NCI-H460 (cell line): ENCODE data around the gene KIF13A. TPM values are rescaled to one million over a fixed set of nuclear protein-coding genes. Genes with fewer than 3 reads are reported as not detected.
"Not testable (repeated sequence)": the region's sequence is repeated elsewhere in the genome, so short reads cannot be mapped to it uniquely, and the experiment has no call there.

ENCODE experiments used
- DNase-seq: peaks from one replicate; pipeline ENCODE4 v3.0.0-alpha.2; 2016; ENCODE audit warnings: low read depth; ENCODE audit errors: extremely low read depth
- total RNA-seq: library from RNA; depleted of rRNA; stranded (reverse); fragments of >200 nt; shearing (Covaris generic); gene quantifications from 2 replicates; pipeline ENCODE4 v1.2.3, GENCODE V29; 2014

Gene KIF13A
- total RNA-seq, 1 experiment from 2014 or later: 16.9 TPM

DNA sequence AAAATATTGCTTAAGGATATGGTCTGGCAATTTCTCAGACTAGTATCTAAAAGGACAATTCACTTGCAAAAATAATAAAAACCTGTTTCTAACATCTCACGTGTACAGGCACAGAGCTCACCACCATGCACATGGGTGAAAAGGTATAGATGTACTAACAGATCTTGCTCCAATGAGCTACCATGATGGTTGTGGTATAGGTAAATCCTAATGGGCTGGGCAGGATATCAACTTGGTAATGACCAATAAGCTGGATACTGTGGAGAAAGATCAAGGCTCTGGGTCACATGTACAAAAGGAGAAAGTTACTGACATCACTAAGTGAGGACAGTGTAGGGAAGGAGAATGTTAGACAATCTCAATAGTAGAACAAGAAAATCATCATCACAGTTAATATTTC, 169.7 kb downstream of the KIF13A start:
- no peak for DNase-seq

DNA sequence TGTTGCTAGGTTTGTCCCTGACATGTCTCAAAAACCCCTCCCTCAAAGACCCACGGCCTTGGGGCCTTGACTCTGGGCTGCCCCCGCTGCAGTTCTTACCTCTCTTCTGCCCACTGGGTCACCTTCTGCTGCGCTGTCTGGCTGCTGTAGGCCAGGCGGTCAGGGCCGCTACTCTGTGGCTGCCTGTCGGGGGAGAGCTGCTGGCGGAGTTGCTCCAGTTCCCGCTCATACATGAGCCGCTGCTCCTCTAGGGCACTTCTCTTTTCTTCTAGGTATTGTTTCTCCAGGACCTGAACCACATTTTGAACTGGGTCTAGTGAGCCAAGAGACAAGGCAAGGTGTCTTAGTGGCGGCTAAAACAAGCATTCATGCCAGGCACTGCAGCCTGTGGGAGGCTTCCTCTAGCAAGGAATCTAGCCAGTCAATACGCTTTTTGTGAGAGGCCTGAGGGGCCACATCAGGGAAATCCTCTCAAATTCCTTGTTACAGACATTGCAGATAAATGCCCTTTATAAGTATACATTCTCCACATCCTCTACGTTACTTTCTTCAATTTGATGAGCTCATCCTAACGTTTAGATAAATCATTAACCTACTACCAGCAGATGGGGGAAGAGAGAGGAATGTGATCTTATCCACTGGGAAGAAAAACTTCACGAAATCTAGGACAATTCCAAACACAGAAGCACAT, 170.4 kb downstream of the KIF13A start:
- DNase-seq: no peak

DNA sequence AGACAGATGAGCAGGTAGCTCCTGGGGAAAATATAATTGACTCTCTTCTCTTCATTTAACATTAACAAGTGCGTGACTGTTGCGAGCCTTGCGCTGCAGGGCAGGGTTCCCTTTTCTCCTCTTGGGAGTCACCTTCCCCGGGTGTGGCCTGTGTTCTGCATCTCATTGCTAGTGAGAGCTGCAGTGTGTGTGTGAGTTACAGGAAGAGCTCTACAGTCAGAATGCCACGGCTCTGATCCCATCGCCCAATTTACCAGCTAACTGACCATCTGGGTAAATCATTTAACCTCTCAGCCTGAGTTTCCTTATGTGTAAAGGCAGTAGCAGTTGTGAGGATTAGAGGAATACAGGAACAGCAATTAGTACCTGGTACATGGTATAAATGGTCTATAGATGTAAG, 173.9 kb downstream of the KIF13A start:
- DNase-seq: no peak

DNA sequence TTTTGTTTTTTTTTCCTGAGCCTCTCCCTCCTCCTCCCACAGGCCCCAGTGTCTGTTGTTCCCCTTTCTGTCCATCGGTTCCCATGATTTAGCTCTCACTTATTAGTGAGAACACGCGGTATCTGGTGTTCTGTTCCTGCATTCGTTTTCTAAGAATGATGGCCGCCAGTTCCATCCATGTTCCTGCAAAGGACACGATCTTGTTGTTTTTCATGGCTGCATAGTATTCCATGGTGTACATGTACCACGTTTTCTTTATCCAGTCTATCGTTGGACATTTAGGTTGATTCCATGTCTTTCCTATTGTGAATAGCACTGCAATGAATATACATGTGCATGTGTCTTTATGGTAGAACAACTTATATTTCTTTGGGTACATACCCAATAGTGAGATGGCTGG, 175.1 kb downstream of the KIF13A start:
- DNase-seq: no peak

DNA sequence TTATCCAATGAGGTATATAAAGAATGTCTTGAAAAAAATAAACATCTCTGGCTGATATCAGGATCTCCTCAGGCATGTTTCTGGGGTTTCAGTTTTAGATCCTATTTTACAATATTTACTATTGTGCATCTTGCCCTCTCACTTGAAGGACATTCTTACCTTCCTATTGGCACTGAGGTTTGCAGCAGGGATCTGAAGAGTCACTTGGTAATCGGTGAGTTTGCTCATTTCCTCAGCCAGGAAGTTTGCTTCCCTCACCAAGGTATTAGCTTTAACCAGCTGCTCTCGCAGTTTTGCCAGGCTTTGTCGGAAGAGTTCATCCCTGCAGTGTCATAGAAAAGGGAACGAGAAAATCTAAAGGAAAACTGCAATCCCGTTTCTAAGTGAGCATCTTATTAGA, 178.8 kb downstream of the KIF13A start:
- no peak for DNase-seq

DNA sequence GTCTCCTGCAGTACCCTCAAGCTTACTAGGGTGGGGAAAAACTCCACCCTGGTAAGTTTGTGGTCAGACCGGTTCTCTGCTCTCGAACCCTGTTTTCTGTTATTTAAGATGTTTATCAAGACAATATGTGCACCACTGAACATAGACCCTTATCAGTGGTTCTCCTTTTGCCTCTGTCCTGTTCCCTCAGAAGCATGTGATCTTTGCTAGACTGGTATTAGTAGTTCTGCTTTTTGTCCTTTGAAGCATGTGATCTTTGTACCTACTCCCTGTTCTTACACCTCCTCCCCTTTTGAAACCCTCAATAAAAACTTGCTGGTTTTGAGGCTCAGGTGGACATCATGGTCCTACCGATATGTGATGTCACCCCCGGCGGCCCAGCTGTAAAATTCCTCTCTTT, 180.0 kb downstream of the KIF13A start:
- not testable (repeated sequence) for DNase-seq

DNA sequence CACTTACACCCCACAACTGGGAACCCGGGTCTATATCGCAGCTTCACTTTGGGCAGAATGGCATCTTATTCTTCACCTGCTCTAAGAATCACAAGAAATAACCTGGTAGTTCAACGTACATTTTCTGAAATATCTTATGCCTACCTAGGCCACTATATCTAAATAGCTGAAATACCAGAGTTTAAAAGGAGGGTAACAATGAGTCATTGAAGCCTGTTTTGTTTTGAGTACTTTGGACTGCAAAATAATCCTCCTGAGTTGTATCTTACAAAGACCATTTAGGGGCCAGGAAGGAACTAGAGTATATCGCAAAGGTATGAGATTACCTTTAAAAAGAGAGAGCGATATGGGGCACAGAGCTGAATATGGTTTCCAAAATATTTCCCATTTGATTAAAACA, 184.0 kb downstream of the KIF13A start:
- DNase-seq: no peak

DNA sequence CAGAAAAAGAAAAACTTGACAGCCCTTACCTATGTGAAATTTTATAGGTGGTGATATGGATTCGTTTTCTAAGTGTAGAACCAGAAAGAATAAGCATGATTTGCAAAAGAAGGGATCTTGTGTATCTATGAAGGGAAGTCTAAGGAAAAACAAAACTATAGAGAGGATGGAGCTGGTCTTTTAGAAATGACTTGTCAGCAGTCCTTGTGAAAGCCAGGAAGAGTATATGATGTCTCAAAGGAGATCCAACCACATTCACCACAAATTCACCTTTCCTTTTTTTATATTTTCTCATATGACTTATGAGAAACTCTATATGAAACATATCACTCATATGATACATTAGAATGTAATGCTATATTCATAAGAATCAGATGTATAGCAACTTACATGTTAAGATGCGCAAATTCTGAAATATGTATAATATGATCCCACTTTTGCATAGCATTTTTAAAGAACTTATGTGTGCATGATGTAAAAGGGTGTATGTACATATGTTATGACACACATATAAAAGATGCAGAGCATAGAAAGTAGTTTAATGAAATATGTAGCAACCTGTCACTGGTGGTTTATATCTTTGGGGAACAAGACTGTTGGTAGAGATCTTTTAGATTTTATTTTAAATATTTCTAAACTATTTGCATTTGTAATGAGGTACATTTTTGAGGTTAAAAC, 188.8 kb downstream of the KIF13A start:
- DNase-seq: no peak

DNA sequence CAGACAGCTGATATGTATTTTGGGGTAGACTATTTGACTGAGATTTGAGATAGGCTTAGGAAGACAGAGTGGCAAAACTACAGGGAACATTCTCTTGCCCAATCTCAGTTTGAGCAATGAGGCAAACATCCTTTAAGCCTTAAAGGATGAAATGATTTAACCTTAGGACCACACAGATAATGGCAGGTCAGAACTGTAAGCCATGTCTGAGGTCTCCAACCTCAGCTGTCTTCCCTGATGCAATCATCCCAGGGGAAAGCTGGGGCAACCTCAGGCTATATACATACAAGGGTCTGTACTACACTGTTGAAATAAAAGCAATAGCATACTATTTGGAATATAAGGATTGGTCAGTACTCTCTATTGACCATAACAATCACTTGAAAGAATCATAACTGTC, 196.9 kb downstream of the KIF13A start:
- no peak for DNase-seq

DNA sequence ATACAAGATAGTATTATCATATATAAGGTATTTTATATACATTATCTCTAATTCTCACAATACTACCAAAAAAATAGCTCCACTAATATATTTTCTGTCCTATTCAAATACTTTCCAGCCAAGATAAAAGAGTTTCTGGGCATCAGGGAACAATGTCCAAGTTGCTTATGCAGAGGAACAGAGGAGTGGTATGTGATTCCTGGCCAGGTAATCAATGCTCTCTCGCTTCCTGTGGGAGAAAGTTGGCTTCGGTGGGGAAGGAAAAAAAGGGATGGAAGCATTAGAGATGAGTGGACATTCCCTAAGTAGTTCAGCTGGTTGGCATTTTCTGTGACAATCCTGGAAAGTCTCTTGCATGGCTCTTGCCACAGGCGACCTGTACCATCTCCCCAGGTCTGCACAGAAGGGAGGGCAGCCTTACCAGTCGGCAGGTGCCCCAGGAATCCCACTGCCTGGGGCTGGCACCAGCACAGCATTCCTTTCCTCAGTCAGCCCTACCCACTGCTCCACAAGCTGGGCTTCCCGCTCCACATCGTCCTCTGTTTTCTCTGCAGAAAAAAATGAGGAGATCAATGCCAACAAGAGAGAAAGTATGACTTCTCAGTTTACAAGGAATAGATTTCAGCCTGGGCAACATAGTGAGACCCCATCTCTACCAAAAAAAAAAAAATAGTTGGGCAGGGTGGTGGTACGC, 202.2 kb downstream of the KIF13A start:
- no peak for DNase-seq

DNA sequence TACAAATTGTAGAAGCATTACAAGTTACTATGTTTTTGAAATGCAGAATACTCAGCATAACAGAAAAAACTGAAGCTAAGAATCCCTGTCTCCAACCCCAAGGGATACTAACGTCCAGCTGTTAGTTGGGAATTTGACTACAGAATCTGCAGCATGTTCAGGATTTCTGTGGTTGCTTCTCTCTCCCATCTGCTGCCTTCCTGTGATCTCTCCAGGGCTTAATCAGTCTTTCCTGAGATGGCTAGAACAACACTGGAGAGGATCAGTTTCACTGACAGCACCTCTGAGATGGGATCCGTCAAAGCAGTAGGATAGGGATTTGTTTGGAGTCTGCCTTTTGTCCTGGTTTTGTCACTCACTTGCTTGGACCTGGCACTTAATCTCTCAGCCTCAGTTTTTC, 207.4 kb downstream of the KIF13A start:
- DNase-seq: no peak

DNA sequence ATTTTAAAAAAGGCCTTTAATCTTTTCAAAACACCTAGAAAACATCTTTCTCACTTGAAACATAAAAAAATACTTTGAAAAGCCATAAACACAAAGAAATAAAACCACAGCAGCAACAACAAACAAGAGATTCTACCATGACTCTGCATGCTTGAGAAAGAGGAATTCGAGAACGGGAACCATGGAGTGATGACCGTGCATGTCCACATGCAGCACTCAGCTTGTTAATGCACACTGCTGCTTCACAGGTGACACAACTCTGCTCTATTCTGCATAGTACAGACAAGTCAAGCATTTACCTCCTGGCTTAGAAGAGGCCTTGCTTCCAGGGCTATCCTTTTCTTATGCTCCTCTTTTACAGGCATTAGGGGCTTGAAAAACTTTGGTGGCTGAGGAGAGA, 215.8 kb downstream of the KIF13A start:
- DNase-seq: no peak

DNA sequence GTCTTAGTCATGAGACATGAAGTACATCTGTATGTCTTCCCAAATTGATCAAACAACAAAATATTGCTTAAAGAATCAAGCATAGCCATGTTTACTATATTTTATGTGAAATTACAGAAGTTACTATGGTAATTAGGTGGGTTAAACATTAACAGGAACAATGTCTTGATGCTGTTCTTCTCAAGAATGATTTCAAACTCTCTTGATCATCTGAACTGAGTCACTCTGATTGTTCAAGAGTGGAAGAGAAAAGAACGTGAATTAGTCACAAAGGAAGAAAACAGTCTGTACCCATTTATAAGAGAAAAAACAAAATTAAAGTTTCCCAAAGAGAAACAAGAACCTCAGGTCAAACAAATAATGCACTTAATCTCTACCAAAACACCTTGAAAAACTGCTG, 218.6 kb downstream of the KIF13A start:
- DNase-seq: no peak

DNA sequence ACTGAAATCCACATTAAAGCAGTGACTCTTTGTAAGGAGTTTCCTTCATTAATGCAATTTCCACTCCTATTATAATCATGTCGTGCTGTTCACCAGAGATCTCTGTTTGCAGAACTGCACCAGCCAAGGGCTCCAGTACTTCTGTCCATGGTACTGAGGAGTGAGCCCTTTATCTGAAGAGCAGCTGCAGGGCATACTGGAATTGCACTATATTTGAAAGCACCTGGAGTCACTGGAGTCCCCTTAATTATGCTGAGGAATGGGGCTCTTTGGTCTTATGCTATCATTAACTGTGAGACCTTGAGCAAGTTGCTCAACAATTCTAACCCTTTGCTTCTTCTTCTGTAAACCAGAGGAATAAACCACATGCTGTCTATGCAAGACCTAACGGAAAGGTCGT, 219.0 kb downstream of the KIF13A start:
- no peak for DNase-seq

DNA sequence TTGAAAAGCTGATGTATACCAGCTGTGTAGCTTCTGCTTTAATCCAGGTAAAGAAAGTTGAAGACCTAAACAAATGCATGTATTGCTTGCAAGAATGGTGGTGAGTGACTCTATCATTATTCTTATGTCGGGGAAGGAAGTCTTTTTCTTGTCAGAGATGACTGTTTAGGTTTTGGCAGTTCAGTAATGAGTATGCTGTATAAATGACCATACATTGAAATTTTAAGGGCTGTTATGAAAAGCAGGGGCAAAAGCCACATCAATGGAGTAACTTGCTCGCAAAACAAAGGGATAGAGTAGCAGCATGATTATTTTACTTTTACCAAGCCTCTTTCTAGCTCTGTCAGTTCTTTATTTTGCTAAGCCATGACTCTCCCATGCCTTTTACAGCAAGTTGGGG, 224.8 kb downstream of the KIF13A start:
- DNase-seq: no peak

DNA sequence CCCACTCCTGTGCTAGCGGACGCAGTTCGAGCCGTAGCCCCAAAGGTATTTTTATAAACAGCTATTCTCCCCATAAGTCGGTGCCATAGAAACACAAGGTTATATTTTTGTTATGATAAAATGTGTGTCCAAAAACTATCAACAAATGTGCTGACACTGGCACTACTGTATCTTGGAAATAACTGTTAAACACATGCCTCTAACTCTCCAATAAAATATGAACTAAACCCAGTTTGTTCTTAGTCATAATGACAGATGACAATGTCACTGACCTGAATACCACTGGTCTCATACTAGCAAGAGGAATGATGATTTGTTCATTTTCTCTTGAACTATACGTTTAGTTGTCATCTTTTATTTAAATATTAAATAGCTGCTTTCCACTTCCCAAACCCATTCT, 229.3 kb downstream of the KIF13A start:
- DNase-seq: no peak

DNA sequence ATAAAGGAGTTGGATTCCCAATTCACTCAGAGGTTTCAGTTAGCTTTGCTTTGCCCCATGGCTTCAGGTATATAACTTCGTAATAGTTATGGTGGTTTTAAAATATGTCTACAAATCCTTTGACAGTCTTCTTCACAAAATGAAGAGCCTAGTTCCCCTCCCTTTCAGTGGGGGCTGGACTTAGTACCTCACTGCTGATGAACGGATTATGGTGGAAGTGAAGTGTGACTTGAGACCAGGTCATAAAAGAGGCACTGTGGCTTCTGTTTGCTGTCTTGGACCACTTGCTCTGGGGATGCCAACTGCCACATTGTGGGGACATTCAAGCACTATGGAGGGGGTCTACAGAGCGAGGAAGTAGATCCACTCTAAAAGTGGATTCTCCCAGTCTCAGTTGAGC, 233.2 kb downstream of the KIF13A start:
- DNase-seq: no peak

DNA sequence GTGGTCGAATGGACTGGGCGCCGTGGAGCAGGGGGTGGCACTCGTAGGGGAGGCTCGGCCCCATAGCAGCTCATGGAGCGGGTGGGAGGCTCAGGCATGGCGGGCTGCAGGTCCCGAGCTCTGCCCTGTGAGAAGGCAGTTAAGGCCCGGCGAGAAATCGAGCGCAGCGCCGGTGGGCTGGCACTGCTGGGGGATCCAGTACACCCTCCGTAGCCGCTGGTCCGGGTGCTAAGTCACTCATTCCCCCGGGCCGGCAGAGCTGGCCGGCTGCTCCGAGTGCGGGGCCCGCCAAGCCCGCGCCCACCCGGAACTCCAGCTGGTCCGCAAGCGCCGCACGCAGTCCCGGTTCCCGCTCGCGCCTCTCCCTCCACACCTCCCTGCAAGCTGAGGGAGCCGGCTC, 242.1 kb downstream of the KIF13A start:
- DNase-seq: not testable (repeated sequence)

DNA sequence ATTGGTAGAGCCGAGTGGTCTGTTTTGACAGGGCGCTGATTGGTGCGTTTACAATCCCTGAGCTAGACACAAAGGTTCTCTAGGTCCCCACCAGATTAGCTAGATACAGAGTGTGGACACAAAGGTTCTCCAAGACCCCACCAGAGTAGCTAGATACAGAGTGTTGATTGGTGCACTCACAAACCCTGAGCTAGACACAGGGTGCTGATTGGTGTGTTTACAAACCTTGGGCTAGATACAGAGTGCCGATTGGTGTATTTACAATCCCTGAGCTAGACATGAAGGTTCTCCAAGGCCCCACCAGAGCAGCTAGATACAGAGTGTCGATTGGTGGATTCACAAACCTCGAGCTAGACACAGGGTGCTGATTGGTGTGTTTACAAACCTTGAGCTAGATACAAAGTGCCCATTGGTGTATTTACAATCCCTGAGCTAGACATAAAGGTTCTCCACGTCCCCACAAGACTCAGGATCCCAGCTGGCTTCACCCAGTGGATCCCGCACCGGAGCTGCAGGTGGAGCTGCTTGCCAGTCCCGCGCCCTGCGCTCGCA, 242.6 kb downstream of the KIF13A start:
- DNase-seq: not testable (repeated sequence)

DNA sequence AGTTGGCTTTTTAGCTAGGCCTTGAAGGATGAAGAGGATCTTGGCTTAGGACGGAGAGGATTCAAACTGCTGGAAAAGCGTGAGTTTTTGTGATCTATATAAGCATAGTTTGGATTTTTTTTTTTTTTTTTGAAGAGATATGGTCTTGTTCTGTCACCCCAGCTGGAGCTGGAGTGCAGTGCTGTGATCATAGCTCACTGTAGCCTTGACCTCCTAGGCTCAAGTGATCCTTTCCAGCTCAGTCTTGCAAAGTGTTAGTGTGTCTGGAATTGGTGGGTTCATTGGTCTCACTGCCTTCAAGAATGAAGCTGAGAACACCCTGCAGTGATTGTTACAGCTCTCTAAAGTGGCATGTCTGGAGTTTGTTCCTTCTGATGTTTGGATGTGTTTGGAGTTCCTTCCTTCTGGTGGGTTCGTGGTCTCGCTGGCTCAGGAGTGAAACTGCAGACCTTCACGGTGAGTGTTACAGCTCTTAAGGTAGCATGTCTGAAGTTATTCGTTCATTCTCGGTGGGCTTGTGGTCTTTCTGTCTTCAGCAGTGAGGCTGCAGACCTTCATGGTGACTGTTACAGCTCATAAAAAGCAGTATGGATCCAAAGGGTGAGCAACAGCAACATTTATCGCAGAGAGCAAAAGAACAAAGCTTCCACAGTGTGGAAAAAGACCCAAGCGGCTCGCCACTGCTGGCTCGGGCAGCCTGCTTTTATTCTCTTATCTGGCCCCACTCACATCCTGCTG, 243.2 kb downstream of the KIF13A start:
- DNase-seq: no peak

DNA sequence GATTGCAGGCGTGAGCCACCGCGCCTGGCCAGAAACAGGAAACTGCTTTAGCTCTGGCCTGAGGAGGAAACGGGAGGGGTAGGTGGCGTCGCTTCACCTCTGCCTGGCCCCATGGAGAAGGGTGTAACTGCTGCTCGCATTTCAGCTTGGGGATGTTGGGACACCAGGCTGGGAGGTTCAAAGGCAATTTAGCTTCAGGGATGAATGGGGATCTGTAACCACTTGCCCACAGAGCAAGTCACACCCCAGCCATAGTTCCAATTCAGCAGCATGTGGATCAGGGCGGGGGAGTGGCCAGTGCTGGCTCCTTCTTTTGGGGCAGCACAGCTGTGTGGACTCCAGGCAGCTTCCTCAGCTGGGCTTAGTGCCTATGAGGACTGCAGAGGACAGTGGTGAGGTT, 245.9 kb downstream of the KIF13A start:
- no peak for DNase-seq
